ENCODE results near the gene KY.

KY gene

GRCh38 chr3:134620476-134621115 is 30.2 kb downstream of the KY start:
- no peak for DNase-seq (ENCODE audit: low read depth, low spot score)

GRCh38 chr3:134619884-134620445 is 30.9 kb downstream of the KY start:
- DNase-seq (ENCODE audit: low read depth, low spot score), result no peak

- DNase-seq (ENCODE audit: low read depth, low spot score), result no peak
These were observed 31.6 kb downstream of the KY start for GRCh38 chr3:134619301-134619615.

- no peak for DNase-seq (ENCODE audit: low read depth, low spot score)
These were observed 32.1 kb downstream of the KY start for GRCh38 chr3:134618478-134619300.

GRCh38 chr3:134617608-134618477 is 33.0 kb downstream of the KY start:
- DNase-seq (ENCODE audit: low read depth, low spot score), result no peak

GRCh38 chr3:134615743-134616142 is 35.1 kb downstream of the KY start:
- DNase-seq (ENCODE audit: low read depth, low spot score), result no peak

GRCh38 chr3:134614955-134615354 is 35.9 kb downstream of the KY start:
- DNase-seq (ENCODE audit: low read depth, low spot score), result no peak

GRCh38 chr3:134613006-134613520 is 37.8 kb downstream of the KY start:
- DNase-seq (ENCODE audit: low read depth, low spot score), result no peak

GRCh38 chr3:134611516-134611915 is 39.3 kb downstream of the KY start:
- no peak for DNase-seq (ENCODE audit: low read depth, low spot score)

GRCh38 chr3:134610432-134611385 is 40.1 kb downstream of the KY start:
- DNase-seq (ENCODE audit: low read depth, low spot score), result no peak

GRCh38 chr3:134609821-134610431 is 40.9 kb downstream of the KY start:
- DNase-seq (ENCODE audit: low read depth, low spot score), result no peak

GRCh38 chr3:134608771-134609435 is 41.9 kb downstream of the KY start:
- no peak for DNase-seq (ENCODE audit: low read depth, low spot score)

GRCh38 chr3:134608023-134608770 is 42.6 kb downstream of the KY start:
- DNase-seq (ENCODE audit: low read depth, low spot score), result no peak

- DNase-seq (ENCODE audit: low read depth, low spot score), result no peak
These were observed 43.5 kb downstream of the KY start for GRCh38 chr3:134607054-134608022.

- no peak for DNase-seq (ENCODE audit: low read depth, low spot score)
These were observed 44.5 kb downstream of the KY start for GRCh38 chr3:134606033-134607025.

- DNase-seq (ENCODE audit: low read depth, low spot score), result no peak
These were observed 45.3 kb downstream of the KY start for GRCh38 chr3:134605556-134605955.

GRCh38 chr3:134603956-134604355 is 46.9 kb downstream of the KY start:
- DNase-seq (ENCODE audit: low read depth, low spot score), result no peak
